ENCODE measurements around the gene DQX1. TPM values are rescaled to one million over a fixed set of nuclear protein-coding genes. Genes with fewer than 3 reads are reported as not detected.

The DQX1 gene
- total and polyA plus RNA-seq, 2 experiments from 2014 or later: 0.32 to 0.52 TPM

DNA sequence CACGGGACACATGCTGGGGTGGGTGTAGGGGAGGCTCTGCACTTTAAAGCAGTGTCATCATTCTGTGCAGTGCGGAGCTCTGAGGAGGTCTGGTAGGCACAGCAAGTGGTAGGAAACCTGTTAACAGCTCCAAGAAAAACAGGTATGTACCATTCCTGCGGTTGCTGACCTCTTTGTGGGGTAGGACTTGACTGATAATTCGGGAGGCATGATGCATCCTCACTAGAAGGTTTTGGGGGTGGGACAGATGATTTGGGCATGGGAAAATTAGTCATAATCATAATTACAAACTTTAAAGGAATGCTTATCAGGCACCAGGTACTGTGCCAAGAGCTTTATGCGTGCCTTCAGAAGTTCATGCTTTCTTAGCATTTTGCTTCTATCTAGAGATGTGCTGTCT, 38.2 kb upstream of the DQX1 start (continued):
- no peak for TF ChIP-seq ETS1 (IDR thresholded peaks at IDR 0.05)
- TF ChIP-seq EZH2phosphoT487 (IDR thresholded peaks at IDR 0.05; ENCODE audit: unreplicated experiment): no peak
- TF ChIP-seq JUNB (IDR thresholded peaks at IDR 0.05; ENCODE audit: unreplicated experiment): no peak

- H3K4me2 ChIP-seq: no peak overlapping the region
- no peaks in the 10 kb centered on the region for H3K36me3 ChIP-seq (ENCODE audit: insufficient read depth)
- no peak overlapping the region for H2AFZ ChIP-seq
- H3K4me1 ChIP-seq (ENCODE audit: insufficient read depth): peaks cover 10% of the 10 kb centered on the region
- Mint-ChIP-seq H3K36me3 (ENCODE audit: low read depth) (no peaks in the 10 kb centered on the region), H3K4me1 (peaks cover 19% of the 10 kb centered on the region), H3K9me3 (no peaks in the 10 kb centered on the region), H3K27ac (no peak overlapping the region), H3K4me3 (no peak overlapping the region), H3K27me3 (ENCODE audit: insufficient read depth, low read depth, poor library complexity) (peaks cover 24% of the 10 kb centered on the region)
- H3K27me3 ChIP-seq (ENCODE audit: insufficient read depth): peaks cover 29% of the 10 kb centered on the region; the same call in 1 of the 2 replicates
- DNase-seq (ENCODE audit: low spot score) (no peak), ATAC-seq (no peak)
- no peaks in the 10 kb centered on the region for H3K9me2 ChIP-seq (ENCODE audit: insufficient read depth)
- no peak overlapping the region for H3K27ac ChIP-seq (ENCODE audit: low read depth)
- no peak overlapping the region for H3K4me3 ChIP-seq
- H4K20me1 ChIP-seq (replicated peaks; ENCODE audit: insufficient read depth): no peaks in the 10 kb centered on the region; the same call in 1 of the 2 replicates
- no peaks in the 10 kb centered on the region for H3K79me2 ChIP-seq (replicated peaks; ENCODE audit: insufficient read depth)
- no peaks in the 10 kb centered on the region for H3F3A ChIP-seq (replicated peaks; ENCODE audit: low read depth)
- TF ChIP-seq CREB1 (CRISPR knock-in tag; IDR thresholded peaks at IDR 0.05; ENCODE audit: low read depth) (no peak), ZNF114 (CRISPR knock-in tag; IDR thresholded peaks at IDR 0.05) (no peak), ZNF331 (CRISPR knock-in tag; IDR thresholded peaks at IDR 0.05; ENCODE audit: low read depth) (no peak), STAT1 (IDR thresholded peaks at IDR 0.05; ENCODE audit: unreplicated experiment) (no peak), JUNB (IDR thresholded peaks at IDR 0.05; ENCODE audit: unreplicated experiment) (no peak), ZNF462 (CRISPR knock-in tag; IDR thresholded peaks at IDR 0.05) (no peak), POLR2AphosphoS5 (IDR thresholded peaks at IDR 0.05; ENCODE audit: low read depth) (no peak), EZH2phosphoT487 (IDR thresholded peaks at IDR 0.05; ENCODE audit: unreplicated experiment) (no peak), EZH2 (IDR thresholded peaks at IDR 0.05; ENCODE audit: low read depth, unreplicated experiment) (no peak), ETS1 (IDR thresholded peaks at IDR 0.05) (no peak), NANOG (IDR thresholded peaks at IDR 0.05; ENCODE audit: borderline replicate concordance) (no peak)
- TF ChIP-seq, protein P1, sequence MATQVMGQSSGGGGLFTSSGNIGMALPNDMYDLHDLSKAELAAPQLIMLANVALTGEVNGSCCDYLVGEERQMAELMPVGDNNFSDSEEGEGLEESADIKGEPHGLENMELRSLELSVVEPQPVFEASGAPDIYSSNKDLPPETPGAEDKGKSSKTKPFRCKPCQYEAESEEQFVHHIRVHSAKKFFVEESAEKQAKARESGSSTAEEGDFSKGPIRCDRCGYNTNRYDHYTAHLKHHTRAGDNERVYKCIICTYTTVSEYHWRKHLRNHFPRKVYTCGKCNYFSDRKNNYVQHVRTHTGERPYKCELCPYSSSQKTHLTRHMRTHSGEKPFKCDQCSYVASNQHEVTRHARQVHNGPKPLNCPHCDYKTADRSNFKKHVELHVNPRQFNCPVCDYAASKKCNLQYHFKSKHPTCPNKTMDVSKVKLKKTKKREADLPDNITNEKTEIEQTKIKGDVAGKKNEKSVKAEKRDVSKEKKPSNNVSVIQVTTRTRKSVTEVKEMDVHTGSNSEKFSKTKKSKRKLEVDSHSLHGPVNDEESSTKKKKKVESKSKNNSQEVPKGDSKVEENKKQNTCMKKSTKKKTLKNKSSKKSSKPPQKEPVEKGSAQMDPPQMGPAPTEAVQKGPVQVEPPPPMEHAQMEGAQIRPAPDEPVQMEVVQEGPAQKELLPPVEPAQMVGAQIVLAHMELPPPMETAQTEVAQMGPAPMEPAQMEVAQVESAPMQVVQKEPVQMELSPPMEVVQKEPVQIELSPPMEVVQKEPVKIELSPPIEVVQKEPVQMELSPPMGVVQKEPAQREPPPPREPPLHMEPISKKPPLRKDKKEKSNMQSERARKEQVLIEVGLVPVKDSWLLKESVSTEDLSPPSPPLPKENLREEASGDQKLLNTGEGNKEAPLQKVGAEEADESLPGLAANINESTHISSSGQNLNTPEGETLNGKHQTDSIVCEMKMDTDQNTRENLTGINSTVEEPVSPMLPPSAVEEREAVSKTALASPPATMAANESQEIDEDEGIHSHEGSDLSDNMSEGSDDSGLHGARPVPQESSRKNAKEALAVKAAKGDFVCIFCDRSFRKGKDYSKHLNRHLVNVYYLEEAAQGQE (IDR thresholded peaks at IDR 0.05; ENCODE audit: unreplicated experiment): no peak
Observed at GRCh38 chr2:74562126-74562775, 36.2 kb upstream of the DQX1 start.

All from GM23338 (cell line).